Loucy (cell line): ENCODE data around the gene TAF11L11.
"Not testable (repeated sequence)": the region's sequence is repeated elsewhere in the genome, so short reads cannot be mapped to it uniquely, and the experiment has no call there.

ENCODE experiments used
- CTCF ChIP-seq: fragments of 200-600 bp; sonication (generic); conservative IDR thresholded peaks from 2 replicates; pipeline ENCODE4 v1.5.1; 2014; ENCODE audit warnings: mild to moderate bottlenecking, antibody characterized with exemption, low read length
- EZH2phosphoT487 ChIP-seq: fragments of 200-600 bp; IDR thresholded peaks from 2 replicates; pipeline ENCODE4 v1.6.1; 2018; ENCODE audit warnings: antibody characterized with exemption, mild to moderate bottlenecking, moderate library complexity, borderline replicate concordance

GRCh38 chr5:17631788-17632187 is 27.8 kb downstream of the TAF11L11 start, which contains the start of gene TAF11L13:
- TF ChIP-seq CTCF, EZH2phosphoT487: not testable (repeated sequence)
